ENCODE measurements around the gene SDHAF3. TPM values are rescaled to one million over a fixed set of nuclear protein-coding genes. Genes with fewer than 3 reads are reported as not detected.

SDHAF3 gene
- total and polyA plus RNA-seq, 2 donors (not counting 3 experiments of a cell fraction or from before 2014, with no cell fraction given), result 1.7 to 5.2 TPM

- H3K4me3 ChIP-seq (replicated peaks in 1 of 3; ENCODE audit: insufficient read depth in 1 of 3, low read depth in 1 of 3, low read length in 3 of 3), result no peak overlapping the region
- H3K27me3 ChIP-seq (ENCODE audit: control insufficient read depth in 2 of 2, insufficient read depth in 2 of 2, low read length in 2 of 2), result no peaks in the 10 kb centered on the region
- H3K79me2 ChIP-seq (ENCODE audit: control insufficient read depth, insufficient read depth, low read length), result no peaks in the 10 kb centered on the region
- no peak overlapping the region for H3K27ac ChIP-seq (ENCODE audit: insufficient read depth, low read depth, low read length)
- ChIA-PET POLR2A (no interaction called here), CTCF (no interaction called here)
- dilution Hi-C loops (cut with MboI; ENCODE audit: extremely low pct_ligation_motif_present, low sequenced_read_pairs), result no loop called here
- intact Hi-C loops (cut with micrococcal nuclease), result no loop called here
- H2AFZ ChIP-seq (ENCODE audit: low read depth, low read length), result no peak overlapping the region
- no peak for FAIRE-seq
- H3K36me3 ChIP-seq (ENCODE audit: control insufficient read depth in 2 of 2, extremely low read depth in 1 of 2, insufficient read depth in 2 of 2, low read length in 2 of 2), result no peaks in the 10 kb centered on the region
- no peaks in the 10 kb centered on the region for H3K9me1 ChIP-seq (replicated peaks; ENCODE audit: control insufficient read depth, extremely low read depth, insufficient read depth, low read length)
- TF ChIP-seq MYC (IDR thresholded peaks at IDR 0.05; ENCODE audit: low read depth, low read length), result no peak
- TF ChIP-seq FOS (IDR thresholded peaks at IDR 0.05; ENCODE audit: borderline replicate concordance, insufficient read depth, low read length), result no peak
- no peak for TF ChIP-seq POLR2A (IDR thresholded peaks at IDR 0.05; ENCODE audit: low read depth, low read length)
- no peak for TF ChIP-seq MAX (IDR thresholded peaks at IDR 0.05; ENCODE audit: insufficient read depth, insufficient read length)
- TF ChIP-seq JUN (IDR thresholded peaks at IDR 0.05; ENCODE audit: borderline replicate concordance, insufficient read depth, insufficient read length, low read depth), result no peak
- no peak for TF ChIP-seq EZH2 (IDR thresholded peaks at IDR 0.05; ENCODE audit: borderline replicate concordance, low read depth, low read length, severe bottlenecking)
- no peak for TF ChIP-seq GATA2 (IDR thresholded peaks at IDR 0.05; ENCODE audit: insufficient read depth, insufficient read length, low read depth, low read length)
- TF ChIP-seq POLR2AphosphoS5 (IDR thresholded peaks at IDR 0.05; ENCODE audit: insufficient read depth, low read depth, low read length), result no peak
- TF ChIP-seq CTCF (IDR thresholded peaks at IDR 0.05; ENCODE audit: extremely low read depth in 1 of 2, insufficient read depth in 1 of 2, low read depth in 1 of 2, low read length in 2 of 2), result no peak
- no peak overlapping the region for H3K9ac ChIP-seq (replicated peaks; ENCODE audit: extremely low read depth, insufficient read depth, low read length)
- H3K9me3 ChIP-seq (replicated peaks; ENCODE audit: control insufficient read depth, insufficient read depth, low read length), result no peaks in the 10 kb centered on the region
- no peak overlapping the region for H3K4me2 ChIP-seq (ENCODE audit: insufficient read depth, low read length)
- no peaks in the 10 kb centered on the region for H4K20me1 ChIP-seq (replicated peaks; ENCODE audit: control insufficient read depth, extremely low read depth, insufficient read depth, low read length)
- no peak for DNase-seq (ENCODE audit: low read depth, low spot score)
- H3K4me1 ChIP-seq (ENCODE audit: control insufficient read depth, extremely low read depth, insufficient read depth, low read length), result no peaks in the 10 kb centered on the region
- BruUV-seq (replicated peaks), result no TSS peak
These were observed 35.8 kb upstream of the SDHAF3 start for GRCh38 chr7:97081521-97082300.

Data from endothelial cell of umbilical vein (primary cell).